Renal cortex interstitium (tissue), 3 donors: ENCODE measurements around the gene PKN2. TPM values are rescaled to one million over a fixed set of nuclear protein-coding genes. Genes with fewer than 3 reads are reported as not detected.

Source experiments
- polyA plus RNA-seq, 3 donors: library from polyadenylated mRNA; unstranded; fragments of 120-200 nt; gene quantifications; one replicate each; pipeline ENCODE4 v1.2.1, GENCODE V29; 2013; ENCODE audit not compliant: insufficient read length in 3 of 3

PKN2 gene
- polyA plus RNA-seq, 3 donors, result 57.7 to 78.7 (median 72.3) TPM

Other genes with a start within 250 kb of the PKN2 start
- gene GTF2B, start 207.3 kb downstream of the PKN2 start, polyA plus RNA-seq, result 10 to 100 TPM; 39.8 to 52.7 (median 43.2) TPM